ENCODE measurements around the gene RASL10A. TPM values are rescaled to one million over a fixed set of nuclear protein-coding genes. Genes with fewer than 3 reads are reported as not detected.

The RASL10A gene
- total RNA-seq, 1 donor from 2014 or later: under 0.01 TPM

GRCh38 chr22:29300467-29300806, 15.1 kb downstream of the RASL10A start:
- Histone ChIP-seq H3K36me3 (ENCODE audit: control insufficient read depth in 3 of 3, insufficient read depth in 3 of 3, low read length in 3 of 3) (peaks cover 50 to 53% (median 51%) of the 10 kb centered on the region in 3 donors), H3K9me3 (ENCODE audit: control insufficient read depth in 3 of 3, low read length in 3 of 3) (no peaks in the 10 kb centered on the region), H3K4me1 (ENCODE audit: control insufficient read depth in 3 of 3, insufficient read depth in 3 of 3, low read length in 3 of 3) (peaks cover 7 to 21% (median 14%) of the 10 kb centered on the region in 3 donors), H3K27ac (ENCODE audit: low read depth, low read length) (no peak overlapping the region), H3K27me3 (ENCODE audit: control insufficient read depth in 3 of 3, insufficient read depth in 3 of 3, low read length in 3 of 3) (no peaks in the 10 kb centered on the region), H3K4me3 (ENCODE audit: low read length in 3 of 3) (no peak overlapping the region), H3K9ac (ENCODE audit: low read depth in 1 of 3, low read length in 3 of 3) (no peak overlapping the region)

DNA sequence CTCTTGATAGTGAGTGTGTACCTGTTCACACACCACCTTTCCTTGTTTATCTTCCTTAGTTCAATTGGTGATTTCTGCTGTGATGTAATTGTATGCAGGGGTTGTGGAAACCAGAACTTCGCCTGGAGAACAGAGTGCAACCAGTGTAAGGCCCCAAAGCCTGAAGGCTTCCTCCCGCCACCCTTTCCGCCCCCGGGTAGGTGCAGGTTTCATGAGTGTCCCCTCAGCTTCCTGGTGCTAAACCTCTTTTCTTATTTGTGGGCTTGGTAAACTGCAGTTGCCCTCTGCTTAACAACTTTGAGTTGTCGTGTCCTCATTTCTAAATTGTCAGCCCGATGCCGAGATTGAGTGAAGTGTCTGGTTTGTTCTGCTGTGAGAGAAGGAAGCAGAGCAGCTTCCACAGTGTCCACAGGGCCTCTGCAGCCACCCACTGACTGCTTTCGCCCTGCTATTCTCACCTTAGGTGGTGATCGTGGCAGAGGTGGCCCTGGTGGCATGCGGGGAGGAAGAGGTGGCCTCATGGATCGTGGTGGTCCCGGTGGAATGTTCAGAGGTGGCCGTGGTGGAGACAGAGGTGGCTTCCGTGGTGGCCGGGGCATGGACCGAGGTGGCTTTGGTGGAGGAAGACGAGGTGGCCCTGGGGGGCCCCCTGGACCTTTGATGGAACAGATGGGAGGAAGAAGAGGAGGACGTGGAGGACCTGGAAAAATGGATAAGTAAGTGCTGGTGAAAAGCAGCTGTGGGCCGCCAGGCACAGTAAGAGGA, 16.2 kb downstream of the RASL10A start:
- Histone ChIP-seq H3K27ac (ENCODE audit: low read depth, low read length) (no peak overlapping the region), H3K9me3 (ENCODE audit: control insufficient read depth in 3 of 3, low read length in 3 of 3) (no peaks in the 10 kb centered on the region), H3K9ac (ENCODE audit: low read depth in 1 of 3, low read length in 3 of 3) (no peak overlapping the region), H3K27me3 (ENCODE audit: control insufficient read depth in 3 of 3, insufficient read depth in 3 of 3, low read length in 3 of 3) (no peaks in the 10 kb centered on the region), H3K4me1 (ENCODE audit: control insufficient read depth in 3 of 3, insufficient read depth in 3 of 3, low read length in 3 of 3) (peaks cover 7 to 21% (median 14%) of the 10 kb centered on the region in 3 donors), H3K4me3 (ENCODE audit: low read length in 3 of 3) (no peak overlapping the region), H3K36me3 (ENCODE audit: control insufficient read depth in 3 of 3, insufficient read depth in 3 of 3, low read length in 3 of 3) (peaks cover 55 to 60% (median 56%) of the 10 kb centered on the region in 3 donors)

DNA sequence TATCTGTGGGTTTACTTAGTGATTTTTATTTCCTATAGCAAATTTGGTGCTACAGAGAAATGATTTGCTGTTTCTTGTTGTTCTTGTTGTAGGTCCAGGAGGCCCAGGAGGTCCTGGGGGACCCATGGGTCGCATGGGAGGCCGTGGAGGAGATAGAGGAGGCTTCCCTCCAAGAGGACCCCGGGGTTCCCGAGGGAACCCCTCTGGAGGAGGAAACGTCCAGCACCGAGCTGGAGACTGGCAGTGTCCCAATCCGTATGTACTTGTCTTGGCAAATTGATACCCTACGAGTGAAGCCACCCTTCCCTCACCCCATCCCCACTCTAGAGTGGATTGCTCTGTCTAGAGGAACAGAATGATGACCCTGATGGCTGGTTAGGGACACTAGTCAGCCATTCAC, 16.9 kb downstream of the RASL10A start:
- Histone ChIP-seq H3K4me3 (ENCODE audit: low read length in 3 of 3) (no peak overlapping the region), H3K36me3 (ENCODE audit: control insufficient read depth in 3 of 3, insufficient read depth in 3 of 3, low read length in 3 of 3) (peaks cover 60 to 66% (median 61%) of the 10 kb centered on the region in 3 donors), H3K27me3 (ENCODE audit: control insufficient read depth in 3 of 3, insufficient read depth in 3 of 3, low read length in 3 of 3) (no peaks in the 10 kb centered on the region), H3K4me1 (ENCODE audit: control insufficient read depth in 3 of 3, insufficient read depth in 3 of 3, low read length in 3 of 3) (peaks cover 7 to 21% (median 14%) of the 10 kb centered on the region in 3 donors), H3K27ac (ENCODE audit: low read depth, low read length) (no peak overlapping the region), H3K9me3 (ENCODE audit: control insufficient read depth in 3 of 3, low read length in 3 of 3) (no peaks in the 10 kb centered on the region), H3K9ac (ENCODE audit: low read depth in 1 of 3, low read length in 3 of 3) (no peak overlapping the region)

GRCh38 chr22:29292379-29292778, 23.1 kb downstream of the RASL10A start:
- Histone ChIP-seq H3K4me3 (ENCODE audit: low read length in 3 of 3) (no peak overlapping the region), H3K27me3 (ENCODE audit: control insufficient read depth in 3 of 3, insufficient read depth in 3 of 3, low read length in 3 of 3) (no peaks in the 10 kb centered on the region), H3K9ac (ENCODE audit: low read depth in 1 of 3, low read length in 3 of 3) (no peak overlapping the region), H3K36me3 (ENCODE audit: control insufficient read depth in 3 of 3, insufficient read depth in 3 of 3, low read length in 3 of 3) (peaks cover 58 to 86% (median 76%) of the 10 kb centered on the region in 3 donors), H3K27ac (ENCODE audit: low read depth, low read length) (no peak overlapping the region), H3K9me3 (ENCODE audit: control insufficient read depth in 3 of 3, low read length in 3 of 3) (no peaks in the 10 kb centered on the region), H3K4me1 (ENCODE audit: control insufficient read depth in 3 of 3, insufficient read depth in 3 of 3, low read length in 3 of 3) (peaks cover 0 to 3% (median 2%) of the 10 kb centered on the region in 3 donors)

DNA sequence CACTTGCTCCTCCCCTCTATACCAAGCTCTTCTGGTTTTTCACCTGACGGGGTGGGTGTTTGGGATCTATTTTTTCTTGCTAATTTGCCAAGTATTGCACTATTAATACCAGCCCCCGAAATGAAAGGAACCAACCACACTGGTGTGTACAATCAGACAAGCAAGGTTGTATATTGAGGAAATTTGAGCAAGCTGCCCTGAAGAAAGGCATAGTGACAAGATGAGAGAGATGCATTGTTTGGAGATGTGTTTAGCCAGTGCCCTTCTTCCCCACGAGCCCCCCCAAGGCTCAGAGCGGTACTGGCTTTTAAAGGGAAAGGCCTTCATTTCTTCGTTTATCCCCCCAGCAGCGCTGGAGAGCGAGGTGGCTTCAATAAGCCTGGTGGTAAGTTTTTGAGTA, 24.3 kb downstream of the RASL10A start:
- Histone ChIP-seq H3K27me3 (ENCODE audit: control insufficient read depth in 3 of 3, insufficient read depth in 3 of 3, low read length in 3 of 3) (no peaks in the 10 kb centered on the region), H3K27ac (ENCODE audit: low read depth, low read length) (no peak overlapping the region), H3K9ac (ENCODE audit: low read depth in 1 of 3, low read length in 3 of 3) (no peak overlapping the region), H3K4me1 (ENCODE audit: control insufficient read depth in 3 of 3, insufficient read depth in 3 of 3, low read length in 3 of 3) (peaks cover 0 to 3% (median 2%) of the 10 kb centered on the region in 3 donors), H3K9me3 (ENCODE audit: control insufficient read depth in 3 of 3, low read length in 3 of 3) (no peaks in the 10 kb centered on the region), H3K36me3 (ENCODE audit: control insufficient read depth in 3 of 3, insufficient read depth in 3 of 3, low read length in 3 of 3) (peaks cover 53 to 81% (median 70%) of the 10 kb centered on the region in 3 donors), H3K4me3 (ENCODE audit: low read length in 3 of 3) (no peak overlapping the region)

GRCh38 chr22:29290061-29290460, 25.4 kb downstream of the RASL10A start:
- peaks cover 0 to 3% (median 2%) of the 10 kb centered on the region in 3 donors for H3K4me1 ChIP-seq (ENCODE audit: control insufficient read depth in 3 of 3, insufficient read depth in 3 of 3, low read length in 3 of 3)
- H3K4me3 ChIP-seq (ENCODE audit: low read length in 3 of 3): no peak overlapping the region
- H3K36me3 ChIP-seq (ENCODE audit: control insufficient read depth in 3 of 3, insufficient read depth in 3 of 3, low read length in 3 of 3): peaks cover 47 to 75% (median 69%) of the 10 kb centered on the region in 3 donors
- H3K27ac ChIP-seq (ENCODE audit: low read depth, low read length): no peak overlapping the region
- no peaks in the 10 kb centered on the region for H3K27me3 ChIP-seq (ENCODE audit: control insufficient read depth in 3 of 3, insufficient read depth in 3 of 3, low read length in 3 of 3)
- H3K9me3 ChIP-seq (ENCODE audit: control insufficient read depth in 3 of 3, low read length in 3 of 3): no peaks in the 10 kb centered on the region
- no peak overlapping the region for H3K9ac ChIP-seq (ENCODE audit: low read depth in 1 of 3, low read length in 3 of 3)

GRCh38 chr22:29288837-29289236, 26.7 kb downstream of the RASL10A start:
- no peak overlapping the region for H3K4me3 ChIP-seq (ENCODE audit: low read length in 3 of 3)
- no peaks in the 10 kb centered on the region for H3K9me3 ChIP-seq (ENCODE audit: control insufficient read depth in 3 of 3, low read length in 3 of 3)
- H3K27me3 ChIP-seq (ENCODE audit: control insufficient read depth in 3 of 3, insufficient read depth in 3 of 3, low read length in 3 of 3): no peaks in the 10 kb centered on the region
- peaks cover 48 to 81% (median 74%) of the 10 kb centered on the region in 3 donors for H3K36me3 ChIP-seq (ENCODE audit: control insufficient read depth in 3 of 3, insufficient read depth in 3 of 3, low read length in 3 of 3)
- H3K27ac ChIP-seq (ENCODE audit: low read depth, low read length): no peak overlapping the region
- H3K9ac ChIP-seq (ENCODE audit: low read depth in 1 of 3, low read length in 3 of 3): no peak overlapping the region
- peaks cover 0 to 3% (median 2%) of the 10 kb centered on the region in 3 donors for H3K4me1 ChIP-seq (ENCODE audit: control insufficient read depth in 3 of 3, insufficient read depth in 3 of 3, low read length in 3 of 3)

- Histone ChIP-seq H3K27ac (ENCODE audit: low read depth, low read length) (no peak overlapping the region), H3K9ac (ENCODE audit: low read depth in 1 of 3, low read length in 3 of 3) (no peak overlapping the region), H3K27me3 (ENCODE audit: control insufficient read depth in 3 of 3, insufficient read depth in 3 of 3, low read length in 3 of 3) (no peaks in the 10 kb centered on the region), H3K4me1 (ENCODE audit: control insufficient read depth in 3 of 3, insufficient read depth in 3 of 3, low read length in 3 of 3) (no peaks in the 10 kb centered on the region), H3K4me3 (ENCODE audit: low read length in 3 of 3) (no peak overlapping the region), H3K9me3 (ENCODE audit: control insufficient read depth in 3 of 3, low read length in 3 of 3) (no peaks in the 10 kb centered on the region), H3K36me3 (ENCODE audit: control insufficient read depth in 3 of 3, insufficient read depth in 3 of 3, low read length in 3 of 3) (peaks cover 54 to 78% (median 68%) of the 10 kb centered on the region in 3 donors)
Observed at GRCh38 chr22:29284196-29284595, 31.3 kb downstream of the RASL10A start.

DNA sequence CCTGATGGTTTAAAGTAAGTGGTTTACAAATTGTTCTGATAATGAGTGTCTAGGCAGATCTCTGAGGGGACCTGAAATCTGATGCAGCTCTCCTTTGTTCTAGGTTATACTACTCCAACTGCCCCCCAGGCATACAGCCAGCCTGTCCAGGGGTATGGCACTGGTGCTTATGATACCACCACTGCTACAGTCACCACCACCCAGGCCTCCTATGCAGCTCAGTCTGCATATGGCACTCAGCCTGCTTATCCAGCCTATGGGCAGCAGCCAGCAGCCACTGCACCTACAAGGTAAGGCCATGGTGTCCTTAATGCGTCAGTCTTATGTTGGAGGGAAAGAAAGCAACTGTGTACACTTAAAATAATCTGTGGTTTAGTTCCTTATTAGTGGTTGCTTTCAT, 37.6 kb downstream of the RASL10A start:
- peaks cover 0 to 17% (median 9%) of the 10 kb centered on the region in 3 donors for H3K4me1 ChIP-seq (ENCODE audit: control insufficient read depth in 3 of 3, insufficient read depth in 3 of 3, low read length in 3 of 3)
- H3K27me3 ChIP-seq (ENCODE audit: control insufficient read depth in 3 of 3, insufficient read depth in 3 of 3, low read length in 3 of 3): no peaks in the 10 kb centered on the region
- no peak overlapping the region for H3K9ac ChIP-seq (ENCODE audit: low read depth in 1 of 3, low read length in 3 of 3)
- H3K4me3 ChIP-seq (ENCODE audit: low read length in 3 of 3): no peak overlapping the region
- H3K9me3 ChIP-seq (ENCODE audit: control insufficient read depth in 3 of 3, low read length in 3 of 3): no peaks in the 10 kb centered on the region
- H3K27ac ChIP-seq (ENCODE audit: low read depth, low read length): no peak overlapping the region
- H3K36me3 ChIP-seq (ENCODE audit: control insufficient read depth in 3 of 3, insufficient read depth in 3 of 3, low read length in 3 of 3): peaks cover 40 to 72% (median 69%) of the 10 kb centered on the region in 3 donors

DNA sequence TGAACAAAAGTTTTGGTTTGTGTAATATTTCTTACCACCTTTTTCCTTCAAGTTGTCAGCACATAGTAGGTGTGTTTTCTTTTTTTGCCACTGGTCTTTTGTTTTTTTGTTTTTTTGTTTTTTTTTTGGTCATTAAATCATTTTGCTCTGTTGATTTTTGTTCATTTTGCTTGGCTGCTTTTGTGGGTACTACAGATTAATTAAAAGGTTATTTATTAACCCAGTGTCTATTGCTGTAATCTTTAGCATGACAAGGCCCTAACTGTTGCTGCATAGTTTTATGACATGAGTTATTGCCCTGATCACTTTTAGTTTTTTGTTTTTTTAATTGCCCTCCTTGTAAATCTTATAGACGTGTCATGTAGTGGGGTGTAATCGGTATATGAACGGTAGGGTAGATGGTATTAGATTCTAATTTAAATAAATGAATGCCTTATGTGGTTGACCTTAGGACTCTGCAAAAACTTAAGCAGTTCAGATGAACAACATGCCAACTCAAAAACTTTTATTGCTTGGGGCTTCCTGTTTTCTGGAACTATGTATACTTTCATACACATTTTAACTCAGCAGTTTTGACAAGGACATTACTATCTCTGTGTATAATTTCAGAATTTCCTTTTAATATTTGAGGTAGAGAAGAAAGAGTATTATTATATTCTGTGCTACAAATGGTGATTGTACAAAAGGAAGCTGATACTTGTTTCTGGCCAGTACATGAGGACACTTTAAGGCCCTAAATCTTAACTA, 39.5 kb downstream of the RASL10A start:
- H3K27me3 ChIP-seq (ENCODE audit: control insufficient read depth in 3 of 3, insufficient read depth in 3 of 3, low read length in 3 of 3): no peaks in the 10 kb centered on the region
- peaks cover 30 to 63% (median 59%) of the 10 kb centered on the region in 3 donors for H3K36me3 ChIP-seq (ENCODE audit: control insufficient read depth in 3 of 3, insufficient read depth in 3 of 3, low read length in 3 of 3)
- no peak overlapping the region for H3K27ac ChIP-seq (ENCODE audit: low read depth, low read length)
- H3K4me3 ChIP-seq (ENCODE audit: low read length in 3 of 3): no peak overlapping the region
- no peak overlapping the region for H3K9ac ChIP-seq (ENCODE audit: low read depth in 1 of 3, low read length in 3 of 3)
- no peaks in the 10 kb centered on the region for H3K9me3 ChIP-seq (ENCODE audit: control insufficient read depth in 3 of 3, low read length in 3 of 3)
- peaks cover 14 to 35% (median 25%) of the 10 kb centered on the region in 3 donors for H3K4me1 ChIP-seq (ENCODE audit: control insufficient read depth in 3 of 3, insufficient read depth in 3 of 3, low read length in 3 of 3)
